ENCODE results near the gene TDRD7.

TDRD7 gene

DNA sequence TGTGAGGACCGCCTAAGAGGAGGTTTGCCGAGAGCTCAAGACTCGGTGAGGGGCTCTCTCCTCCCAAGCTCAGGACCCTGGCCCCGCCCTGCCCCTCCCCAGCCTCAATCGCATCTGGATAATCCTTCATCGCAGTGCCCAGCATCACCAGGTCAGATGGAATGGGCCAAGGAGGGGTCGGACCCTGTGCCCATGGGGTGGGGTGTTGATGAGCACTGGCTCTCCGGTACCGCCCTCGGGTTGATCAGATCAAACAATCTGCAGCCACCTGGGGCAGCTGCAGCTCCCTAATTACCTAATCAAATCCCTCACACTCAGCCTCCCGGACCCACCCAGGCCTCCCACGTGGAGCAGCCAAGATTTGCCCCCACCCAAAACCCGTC, 24.4 kb upstream of the TDRD7 start:
- DNase-seq = no peak

DNA sequence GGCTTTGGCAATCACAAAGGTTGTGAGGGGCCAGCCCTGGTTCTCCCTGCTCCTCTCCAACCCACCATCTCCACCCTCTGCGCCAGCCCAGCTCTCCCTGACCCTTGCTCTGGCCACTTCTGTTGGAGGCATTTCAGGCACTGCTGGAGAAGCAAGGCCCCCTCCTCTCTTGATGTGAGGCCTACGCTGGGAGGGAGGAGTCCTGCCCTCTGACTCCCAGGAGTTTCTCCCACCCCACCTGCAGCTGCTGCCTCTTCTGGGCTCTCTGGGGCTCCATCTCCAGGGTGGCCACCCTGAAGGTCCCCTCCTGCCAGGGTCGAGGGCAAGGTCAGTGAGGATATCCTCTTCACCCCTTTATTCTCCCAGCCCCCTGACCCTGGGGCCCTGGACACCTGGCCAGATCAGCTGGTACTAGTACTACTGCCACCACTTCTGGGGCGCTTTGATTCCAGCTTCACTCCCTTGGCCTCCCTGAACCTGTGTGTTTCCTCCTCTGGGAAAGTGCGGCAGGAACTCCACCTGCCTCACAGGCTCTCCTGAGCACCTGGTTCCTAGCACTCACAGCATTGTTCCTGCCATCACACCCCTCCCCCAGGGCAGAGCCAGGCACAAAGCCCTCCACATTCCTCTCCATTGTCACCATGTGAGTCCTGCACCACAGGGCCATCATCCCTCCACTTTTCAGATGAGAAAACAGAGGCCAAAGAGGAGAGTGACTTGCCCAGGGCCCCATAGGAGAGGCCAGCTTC, 23.8 kb upstream of the TDRD7 start:
- no peak for DNase-seq

DNA sequence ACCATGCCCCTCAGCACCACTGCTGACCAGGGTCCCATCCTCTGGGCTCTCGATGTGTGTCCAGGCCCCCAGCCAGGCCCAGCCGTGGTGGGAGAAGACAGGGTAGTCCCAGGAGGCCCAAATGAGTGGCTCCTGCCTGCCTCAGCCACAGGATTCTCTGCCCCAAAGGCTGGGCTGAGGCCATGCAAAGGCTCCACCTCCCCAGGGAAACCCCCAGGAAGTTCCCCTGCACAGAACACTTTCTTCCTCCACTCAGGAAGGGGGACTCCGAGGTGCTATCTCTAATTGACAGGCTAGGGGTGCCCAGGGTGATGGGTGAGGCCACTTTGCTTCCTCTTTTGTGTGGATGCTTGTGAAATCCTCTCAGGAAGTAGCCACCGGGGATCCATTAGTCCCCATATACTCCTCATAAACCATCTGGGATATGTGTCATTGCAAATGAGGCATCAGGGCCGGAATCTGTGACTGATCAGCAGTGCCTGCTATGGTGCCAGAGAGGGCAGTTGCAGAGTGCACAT, 23.1 kb upstream of the TDRD7 start:
- peak; percentile 29 to 59 for DNase-seq

DNA sequence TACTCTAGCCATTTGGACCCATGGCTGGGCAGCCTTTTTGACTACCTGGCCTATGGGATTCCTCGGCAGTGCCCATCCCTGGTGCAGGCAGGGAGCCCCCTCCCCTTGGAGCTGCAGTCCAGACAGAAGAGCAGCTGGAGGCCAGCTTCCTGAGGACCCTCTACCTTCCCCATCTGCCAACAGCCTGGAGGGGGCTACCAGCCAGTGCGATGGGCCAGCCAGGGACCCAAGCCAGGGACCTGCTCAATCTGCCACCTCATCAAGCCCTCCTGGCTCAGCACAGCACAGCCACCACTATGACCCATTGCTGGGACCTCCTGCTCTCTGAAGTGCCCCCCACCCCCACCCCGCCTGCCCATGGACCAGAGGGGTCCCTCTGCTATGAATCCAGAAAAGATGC, 22.6 kb upstream of the TDRD7 start:
- DNase-seq = no peak

DNA sequence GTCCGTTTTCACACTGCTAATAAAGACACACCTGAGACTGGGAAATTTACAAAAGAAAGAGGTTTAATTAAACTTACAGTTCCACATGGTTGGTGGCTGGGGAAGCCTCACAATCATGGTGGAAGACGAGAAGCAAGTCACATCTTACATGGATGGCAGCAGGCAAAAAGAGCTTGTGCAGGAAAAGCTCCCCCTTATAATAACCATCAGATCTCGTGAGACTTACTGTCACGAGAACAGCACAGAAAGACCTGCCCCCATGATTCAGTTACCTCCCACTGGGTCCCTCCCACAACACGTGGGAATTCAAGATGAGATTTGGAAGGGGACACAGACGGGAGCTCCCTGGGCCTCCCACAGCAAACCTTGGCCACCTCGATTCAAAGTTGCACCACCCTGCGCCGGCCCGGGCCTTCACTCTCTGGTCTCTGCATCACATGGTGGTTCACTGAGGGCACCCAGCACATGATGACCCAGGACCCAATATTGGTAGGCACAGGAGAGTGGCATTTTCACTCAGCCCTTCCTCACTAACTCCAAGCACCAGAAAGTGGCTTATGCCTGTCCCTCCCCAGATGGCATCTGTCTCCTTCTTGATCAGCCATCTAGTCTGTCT, 21.0 kb upstream of the TDRD7 start:
- DNase-seq = no peak

DNA sequence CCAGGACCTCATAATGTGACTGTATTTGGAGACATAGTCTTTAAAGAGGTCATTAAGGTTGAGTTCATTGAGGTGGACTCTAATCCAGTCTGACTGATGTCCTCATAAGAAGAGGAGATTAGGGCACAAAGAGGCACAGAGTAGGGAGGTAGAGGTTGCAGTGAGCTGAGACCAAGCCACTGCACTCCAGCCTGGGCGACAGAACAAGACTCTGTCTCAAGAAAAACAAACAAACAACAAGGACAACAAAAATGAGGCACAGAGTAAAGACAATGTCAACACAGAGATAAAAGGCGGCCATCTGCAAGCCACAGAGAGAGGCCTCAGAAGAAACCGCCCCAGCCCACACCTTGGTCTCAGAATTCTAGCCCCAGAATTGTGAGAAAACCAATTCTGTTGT, 17.0 kb upstream of the TDRD7 start:
- no peak for DNase-seq

DNA sequence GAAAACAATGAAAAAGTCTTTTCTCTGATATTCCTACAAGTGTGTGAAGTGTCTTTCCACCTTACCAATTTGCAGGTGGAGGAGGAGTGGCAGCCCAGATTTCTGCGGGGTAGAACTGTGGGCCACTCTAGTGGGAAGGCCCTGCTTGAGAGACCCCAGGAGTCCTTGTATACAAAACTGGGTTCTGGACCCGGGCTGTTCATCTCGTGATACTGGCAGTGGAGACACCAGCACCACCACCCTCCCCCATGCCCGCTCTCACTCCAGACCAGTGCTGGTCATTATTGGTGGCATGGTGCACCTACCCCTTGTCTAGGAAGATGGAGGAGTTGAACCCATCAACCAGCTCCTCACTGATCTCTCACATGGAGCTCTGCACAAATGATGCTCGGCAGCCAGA, 16.2 kb upstream of the TDRD7 start:
- DNase-seq = no peak

DNA sequence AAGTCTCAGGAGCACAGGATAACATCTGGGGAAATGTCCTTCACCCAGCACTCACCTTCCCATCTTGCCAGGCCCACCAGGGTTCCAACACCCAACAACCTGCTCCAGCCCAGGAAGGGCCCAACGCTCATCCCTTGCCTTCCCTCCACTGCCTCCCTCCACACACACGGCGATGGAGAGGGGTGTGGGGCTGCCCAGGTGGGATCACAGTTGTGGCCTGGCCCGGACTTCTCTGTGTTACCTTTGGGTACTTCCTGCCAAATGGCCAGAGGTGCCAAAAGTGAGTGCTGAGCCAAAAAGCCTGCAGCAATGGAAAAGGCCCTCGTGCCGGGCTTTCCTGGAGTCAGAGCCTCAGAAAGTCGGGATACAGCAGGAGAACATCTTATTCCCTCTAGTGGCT, 15.6 kb upstream of the TDRD7 start:
- DNase-seq = no peak

DNA sequence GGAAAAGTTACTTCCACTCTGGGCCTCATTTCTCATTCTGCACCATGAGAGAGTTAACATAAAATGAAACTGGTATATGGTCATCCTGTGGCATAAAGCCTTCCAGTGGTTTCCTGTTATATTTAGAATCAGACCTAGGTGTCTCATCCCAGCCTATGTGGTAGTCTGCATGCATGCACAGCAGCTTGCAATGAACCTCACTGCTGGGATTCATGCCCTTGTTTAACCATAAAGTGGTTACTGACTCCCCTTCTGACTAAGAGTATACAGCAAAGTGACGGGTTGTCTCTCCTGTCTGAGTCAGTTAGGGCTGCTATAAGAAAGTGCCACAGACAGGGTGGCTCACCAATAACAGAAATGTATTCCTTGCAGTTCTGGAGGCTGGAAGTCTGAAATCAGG, 14.7 kb upstream of the TDRD7 start:
- no peak for DNase-seq

DNA sequence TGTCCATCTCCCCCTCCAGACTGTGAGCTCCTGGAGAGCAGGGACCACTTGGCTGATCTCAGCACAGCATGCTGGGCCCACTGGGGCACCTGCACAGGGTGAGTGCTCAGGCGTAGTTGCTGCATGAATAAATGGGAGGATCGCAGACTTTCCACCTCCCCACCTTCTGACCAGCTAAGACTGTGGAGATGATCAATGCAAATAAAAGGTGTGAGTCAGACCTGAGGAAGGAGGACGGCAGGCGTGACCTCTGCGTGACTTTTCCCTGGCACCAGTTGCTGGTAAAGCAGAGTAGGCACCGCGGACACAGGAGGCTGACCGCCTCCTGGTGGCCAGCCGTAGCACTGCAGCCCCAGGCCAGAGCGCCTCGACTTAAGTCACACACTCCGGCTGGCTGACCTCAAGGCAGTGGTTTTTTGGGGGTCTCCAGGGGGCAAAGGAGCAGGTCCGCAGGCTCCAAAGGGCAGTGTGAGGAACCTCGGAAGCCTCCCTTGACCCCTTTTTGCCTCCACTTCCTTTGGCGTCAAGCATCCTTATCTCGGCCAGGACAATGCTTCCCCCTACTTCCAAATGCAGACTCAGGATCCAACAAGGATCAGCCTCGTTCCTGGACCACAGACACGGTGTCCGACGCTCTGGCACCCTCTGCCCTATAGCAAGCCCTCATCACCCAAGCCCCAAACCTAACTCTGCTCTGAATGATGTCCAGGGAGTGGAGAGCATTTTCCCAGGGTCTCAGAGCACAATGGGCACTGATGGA, 12.7 kb upstream of the TDRD7 start:
- peak; percentile 57 to 70 for DNase-seq

DNA sequence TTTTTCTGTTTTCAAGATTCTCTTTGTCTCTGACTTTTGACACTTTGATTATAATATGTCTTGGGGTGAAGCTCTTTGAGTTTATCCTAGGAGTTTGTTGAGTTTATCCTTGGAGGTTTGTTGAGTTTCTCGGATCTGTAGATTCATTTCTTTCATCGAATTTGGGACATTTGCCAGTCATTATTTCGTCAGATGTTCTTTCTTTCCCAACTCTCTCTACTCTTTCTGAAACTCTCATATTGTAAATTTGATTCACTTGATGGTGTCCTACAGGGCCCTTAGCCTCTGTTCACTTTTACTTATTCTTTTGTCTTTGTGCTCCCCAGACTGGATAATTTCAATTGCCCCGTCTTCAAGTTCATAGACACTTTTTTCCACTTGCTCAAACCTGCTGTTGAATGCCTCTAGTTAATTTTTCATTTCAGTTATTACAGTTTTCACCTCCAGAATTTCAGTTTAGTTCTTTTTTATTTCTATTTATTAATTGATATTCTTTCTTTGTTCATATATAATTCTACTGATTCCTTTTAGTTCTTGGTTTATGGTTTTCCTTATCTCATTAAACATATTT, 8.1 kb upstream of the TDRD7 start:
- DNase-seq = no peak

DNA sequence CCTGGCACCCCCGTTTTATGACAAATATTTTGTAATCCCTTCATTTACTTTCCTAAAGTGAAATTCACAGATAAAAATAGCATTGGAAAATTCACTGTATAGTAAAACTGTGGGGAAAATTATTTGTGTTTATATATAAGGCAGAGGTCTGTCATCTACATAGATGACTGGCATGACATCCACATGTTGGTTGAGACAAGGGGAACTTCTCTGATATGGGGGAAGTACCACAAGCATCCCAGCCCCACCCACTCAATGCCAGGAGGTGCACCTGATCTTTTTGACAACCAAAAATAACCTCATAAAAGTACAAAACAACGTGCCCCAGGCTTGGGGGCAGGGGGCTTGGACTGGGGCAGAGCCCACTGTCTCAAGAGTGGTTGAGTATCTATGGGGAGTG, 6.3 kb upstream of the TDRD7 start:
- DNase-seq = no peak

DNA sequence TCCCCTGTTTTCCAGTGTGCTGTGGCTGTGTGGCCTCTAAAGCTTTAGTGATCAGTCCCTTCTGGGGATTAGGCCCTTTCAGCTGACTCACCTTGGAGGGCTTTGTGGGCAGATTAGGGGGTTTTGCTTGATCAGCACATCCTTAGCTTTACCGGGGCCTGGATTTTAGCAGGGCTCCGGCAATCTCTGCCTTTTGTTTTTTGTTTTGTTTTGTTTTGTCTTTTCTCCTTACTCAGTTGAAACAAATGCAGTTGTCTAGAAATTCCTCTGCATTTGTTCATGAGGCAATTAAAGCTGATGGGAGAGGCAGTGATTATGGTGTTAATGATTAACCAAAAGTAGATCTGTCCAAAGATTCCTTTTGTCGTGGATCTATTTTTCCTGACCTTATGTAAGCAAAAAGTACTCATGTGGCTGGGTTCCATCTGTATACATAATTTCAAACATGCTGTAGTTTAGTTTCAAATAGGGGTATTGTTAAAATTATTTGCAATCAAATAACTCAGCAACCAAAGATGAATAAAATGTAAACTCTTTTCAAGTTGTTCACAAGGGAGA, 5.2 kb upstream of the TDRD7 start:
- DNase-seq = no peak

DNA sequence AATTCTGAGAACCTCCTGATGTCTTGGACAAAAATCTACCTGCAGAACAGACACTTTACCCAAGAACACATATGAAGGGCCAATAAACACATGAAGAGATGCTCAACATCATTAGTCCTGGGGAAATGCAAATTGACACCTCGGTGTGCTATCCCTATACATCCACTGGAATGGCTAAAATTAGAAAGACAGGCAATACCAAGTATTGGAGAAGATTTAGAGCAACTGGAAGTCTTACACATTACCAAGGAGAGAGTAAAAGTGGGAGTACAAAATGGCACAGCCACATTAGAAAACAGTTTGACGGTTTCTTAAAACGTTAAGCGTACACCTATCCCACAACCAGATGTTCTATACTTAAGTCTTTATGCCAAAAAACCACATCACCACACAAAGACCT, 3.3 kb upstream of the TDRD7 start:
- no peak for DNase-seq

DNA sequence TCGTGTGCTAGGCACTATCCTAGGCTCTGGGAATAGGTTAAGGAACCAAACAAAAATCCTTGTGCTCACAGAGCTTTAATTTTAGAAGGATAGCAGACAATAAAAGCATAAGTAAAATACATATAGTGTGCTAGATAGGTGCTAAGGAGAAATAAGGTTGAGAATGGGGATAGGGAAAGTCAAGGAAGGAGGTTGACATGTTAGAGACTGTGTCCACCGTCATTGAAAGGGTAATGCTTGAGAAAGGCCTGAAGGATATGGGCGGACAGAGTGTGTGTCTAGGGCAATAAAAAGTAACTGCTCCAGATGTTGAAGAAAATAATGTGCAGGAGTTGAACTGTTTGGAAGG, 482 bp upstream of the TDRD7 start:
- no peak for DNase-seq

DNA sequence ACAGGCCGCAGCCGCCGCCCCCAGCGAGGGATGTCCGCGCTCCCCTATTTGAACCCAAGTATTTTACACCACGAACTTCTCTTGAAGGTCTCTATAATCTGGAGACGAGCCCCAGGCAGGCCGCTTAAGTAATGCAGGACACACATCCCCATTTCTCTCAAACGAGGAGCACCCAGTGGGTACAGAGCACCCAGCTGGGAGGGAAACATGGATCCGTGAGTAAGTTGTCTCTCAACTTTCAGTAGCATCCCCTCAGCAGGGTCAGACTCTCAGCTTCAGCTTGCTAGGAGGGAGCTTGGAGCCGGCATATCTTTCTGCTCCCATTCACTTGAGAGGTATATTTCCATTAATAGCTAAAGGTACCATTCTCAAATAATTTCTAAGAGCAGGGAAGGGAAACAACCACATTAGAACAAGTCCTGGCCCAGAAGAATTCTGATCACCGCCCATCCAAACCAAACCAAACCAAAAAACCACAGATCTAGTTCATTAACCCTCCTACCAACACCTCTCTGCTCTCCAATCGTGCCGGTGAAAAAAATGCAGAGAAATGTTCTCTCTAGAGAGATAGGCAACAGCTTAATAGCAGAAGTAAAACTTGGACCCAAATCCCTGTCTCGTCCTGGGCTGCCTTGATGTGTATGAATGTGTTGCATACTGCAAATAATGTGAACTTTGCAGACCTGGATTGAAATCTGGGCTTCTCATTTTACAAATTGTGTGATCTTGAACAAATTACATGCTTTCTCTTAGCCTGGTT, 910 bp downstream of the TDRD7 start:
- peak in 1 of 2 donors; percentile 28 for DNase-seq

DNA sequence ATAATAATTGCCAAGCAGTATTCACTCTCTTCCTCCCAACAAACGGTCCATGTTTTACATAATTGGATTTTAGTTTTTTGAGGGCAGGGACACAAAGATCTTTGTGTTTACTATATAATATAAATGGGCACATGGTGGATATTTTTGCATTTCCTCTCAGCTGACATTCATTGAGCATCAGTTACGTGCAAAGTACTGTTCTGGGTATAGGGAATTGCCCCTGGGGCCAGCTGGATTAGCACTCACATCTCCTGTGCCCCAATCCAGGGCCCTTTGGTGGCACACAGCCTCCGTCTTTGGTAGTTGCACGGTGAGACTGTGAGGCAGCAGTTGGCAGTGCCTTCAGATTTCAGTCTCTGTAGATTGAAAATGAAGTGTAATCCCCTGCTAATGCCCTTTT, 1.6 kb downstream of the TDRD7 start:
- DNase-seq = no peak

DNA sequence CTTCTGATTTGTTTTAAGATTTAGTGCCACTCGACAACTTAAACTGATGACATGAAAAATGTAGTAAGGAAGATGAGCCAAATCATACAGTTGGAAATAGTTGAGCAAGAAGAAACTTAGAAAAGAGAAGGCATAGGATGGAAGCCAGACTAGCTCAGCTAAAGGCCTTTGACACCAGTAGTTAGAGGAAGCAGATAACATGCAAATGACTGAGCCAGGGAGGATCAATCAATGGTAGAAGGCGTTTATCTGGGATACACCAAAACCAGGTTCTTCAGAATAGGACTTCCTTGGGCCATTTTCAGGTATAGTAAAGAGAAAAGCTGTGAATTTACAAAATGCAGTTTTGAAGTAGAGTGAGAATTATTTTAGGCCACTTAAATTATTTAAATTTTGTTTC, 3.2 kb downstream of the TDRD7 start:
- no peak for DNase-seq

DNA sequence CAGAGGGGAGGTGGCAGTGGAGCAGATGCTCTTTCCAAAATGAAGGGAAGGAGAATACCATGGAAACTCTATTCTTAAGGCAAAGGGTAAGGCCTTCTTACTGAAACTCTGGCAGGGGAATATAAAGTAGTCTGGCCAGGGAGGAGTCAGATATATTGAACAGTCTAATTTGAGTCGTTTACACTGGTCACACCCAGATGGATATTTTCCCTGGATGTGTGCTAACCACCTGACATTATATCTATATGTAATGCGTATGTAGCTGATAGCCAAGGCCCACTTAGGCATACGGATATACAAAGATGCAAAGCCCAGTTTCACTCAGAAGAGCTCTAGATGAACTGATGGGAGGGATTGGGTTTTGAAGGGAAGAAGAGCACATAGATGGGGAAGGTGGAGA, 7.0 kb downstream of the TDRD7 start:
- DNase-seq = no peak

DNA sequence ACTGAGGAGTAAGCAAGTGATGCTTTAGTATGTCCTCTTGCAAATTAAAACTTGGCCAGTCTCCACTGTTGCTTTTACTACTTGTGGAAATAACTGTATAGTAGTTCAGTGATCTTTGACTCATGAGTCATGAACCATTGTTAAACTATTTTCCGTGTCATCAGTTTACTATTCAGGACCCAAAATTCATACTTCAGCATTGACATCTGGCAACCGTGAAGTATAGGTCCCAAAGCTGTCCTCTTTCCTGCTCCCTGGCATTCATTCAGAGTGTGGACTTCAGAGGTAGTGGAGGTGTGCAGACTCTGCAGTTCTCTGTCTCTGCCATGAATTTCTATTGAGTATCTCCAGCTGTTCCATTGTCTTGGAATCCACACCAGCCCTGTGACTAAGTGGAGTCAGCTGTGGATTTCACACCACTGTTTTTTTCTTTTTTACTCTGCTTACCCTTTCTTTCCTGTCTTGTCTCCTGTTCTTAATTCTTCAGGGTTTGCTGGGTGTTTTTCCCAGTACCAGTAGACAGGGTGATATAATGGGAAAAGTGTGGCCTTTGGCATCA, 7.5 kb downstream of the TDRD7 start:
- no peak for DNase-seq

DNA sequence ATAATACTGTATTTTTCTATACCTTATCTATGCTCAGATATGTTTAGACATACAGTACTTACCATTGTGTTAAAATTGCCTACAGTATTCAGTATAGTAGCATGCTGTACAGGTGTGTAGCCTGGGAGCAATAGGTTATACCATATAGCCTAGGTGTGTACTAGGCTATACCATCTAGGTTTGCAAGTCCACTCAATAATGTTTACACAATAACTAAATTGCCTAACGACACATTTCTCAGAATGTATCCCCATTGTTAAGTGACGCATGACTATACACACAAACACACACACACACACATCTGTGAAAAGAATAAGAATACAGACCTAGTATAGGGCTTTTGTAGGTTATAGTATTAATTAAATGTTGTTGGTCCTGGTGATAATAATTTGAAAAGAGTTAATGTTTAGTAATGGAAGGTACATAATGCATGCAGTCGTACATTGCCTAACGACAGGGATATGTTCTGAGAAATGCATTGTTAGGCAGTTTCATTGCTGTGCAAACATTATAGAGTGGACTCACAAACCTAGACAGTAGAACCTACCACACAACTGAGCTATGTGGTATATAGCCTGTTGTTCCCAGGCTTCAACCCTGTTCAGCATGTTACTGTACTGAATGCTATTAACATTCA, 13.6 kb downstream of the TDRD7 start:
- DNase-seq = no peak

DNA sequence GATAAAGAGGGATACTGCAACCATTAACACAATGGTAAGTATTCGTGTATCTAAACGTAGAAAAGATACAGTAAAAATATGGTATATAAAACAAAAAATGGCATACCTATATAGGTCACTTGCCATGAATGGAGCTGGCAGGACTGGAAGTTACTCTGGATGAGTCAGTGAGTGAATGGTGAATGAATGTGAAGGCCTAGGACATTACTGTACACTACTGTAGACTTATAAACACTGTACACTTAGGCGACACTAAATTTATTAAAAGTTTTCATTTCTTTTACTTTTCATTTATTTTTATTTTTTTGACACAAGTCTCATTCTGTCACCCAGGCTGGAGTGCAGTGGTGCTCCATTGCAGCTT, 14.1 kb downstream of the TDRD7 start:
- DNase-seq = no peak
